ENCODE results near the gene CD46.

The CD46 gene

DNA sequence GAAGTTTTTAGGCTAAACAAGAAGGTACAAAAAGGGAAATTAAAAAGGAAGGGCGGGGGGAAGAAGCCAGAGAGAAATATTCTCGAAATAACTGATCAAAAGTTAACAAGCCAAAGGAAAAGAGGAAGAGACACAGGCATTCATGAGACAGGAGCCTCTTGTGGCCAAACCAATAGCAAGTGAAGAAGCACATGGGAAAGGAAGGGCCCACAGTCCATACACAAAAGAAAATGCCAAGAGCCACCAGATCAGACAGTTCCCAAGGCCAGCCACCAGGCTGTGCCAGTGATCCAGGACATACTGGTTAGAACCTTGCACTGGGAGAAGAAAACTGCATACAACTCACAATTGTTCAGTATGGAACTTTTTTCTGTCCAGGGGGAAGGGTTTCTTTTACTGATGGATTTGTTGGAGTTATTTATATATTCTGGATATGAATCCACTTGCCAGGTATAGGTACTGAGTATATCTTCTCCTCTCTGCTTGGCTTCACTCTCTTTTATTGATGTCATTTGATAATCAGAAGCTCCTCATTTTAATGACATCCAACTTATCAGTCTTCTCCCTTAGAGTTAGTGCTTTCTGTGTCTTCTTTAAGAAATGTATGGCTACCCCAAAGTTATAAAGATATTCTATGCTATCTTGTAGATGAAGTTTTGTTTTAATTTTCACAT is 76.8 kb downstream of the CD46 start:
- DNase-seq (ENCODE audit: low spot score): peak; percentile 81

DNA sequence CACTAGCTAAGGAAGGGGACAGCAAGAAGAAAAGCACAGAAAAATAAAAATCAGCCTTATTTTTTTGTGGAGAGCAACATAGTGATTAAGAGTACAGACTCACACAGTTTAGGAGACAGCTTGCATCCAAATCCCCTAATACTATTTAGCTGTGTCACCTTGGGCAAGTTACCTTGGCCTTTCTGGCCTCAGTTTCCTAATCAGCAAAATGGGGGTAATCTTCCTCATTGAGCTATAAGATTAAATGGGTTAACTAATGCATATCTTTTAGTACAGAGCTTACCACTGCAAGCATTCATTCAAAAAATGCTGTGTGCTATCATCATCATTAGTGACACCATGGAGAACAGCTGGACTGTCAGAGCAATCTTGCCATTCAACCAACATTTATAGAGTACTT is 77.7 kb downstream of the CD46 start:
- DNase-seq (ENCODE audit: low spot score): no peak

DNA sequence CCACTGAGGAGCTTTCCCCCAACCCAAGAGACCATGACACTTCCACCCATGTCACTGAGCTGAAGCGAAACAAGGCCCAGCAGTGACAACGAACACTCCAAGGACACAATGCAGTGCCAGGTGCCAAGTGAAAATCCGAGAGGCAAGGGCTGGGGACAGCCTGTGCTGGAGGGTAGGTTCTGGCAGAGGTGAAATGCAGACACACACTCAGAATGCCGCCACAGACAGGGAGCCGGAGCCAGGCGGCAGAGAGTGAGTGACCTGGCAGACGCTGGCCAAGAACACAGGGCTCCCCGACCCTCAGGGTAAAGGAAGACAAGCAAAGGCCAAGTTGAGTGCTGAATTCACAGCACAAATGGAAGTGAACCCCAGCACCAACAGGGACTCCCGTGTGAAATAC is 78.9 kb downstream of the CD46 start:
- DNase-seq (ENCODE audit: low spot score): no peak

DNA sequence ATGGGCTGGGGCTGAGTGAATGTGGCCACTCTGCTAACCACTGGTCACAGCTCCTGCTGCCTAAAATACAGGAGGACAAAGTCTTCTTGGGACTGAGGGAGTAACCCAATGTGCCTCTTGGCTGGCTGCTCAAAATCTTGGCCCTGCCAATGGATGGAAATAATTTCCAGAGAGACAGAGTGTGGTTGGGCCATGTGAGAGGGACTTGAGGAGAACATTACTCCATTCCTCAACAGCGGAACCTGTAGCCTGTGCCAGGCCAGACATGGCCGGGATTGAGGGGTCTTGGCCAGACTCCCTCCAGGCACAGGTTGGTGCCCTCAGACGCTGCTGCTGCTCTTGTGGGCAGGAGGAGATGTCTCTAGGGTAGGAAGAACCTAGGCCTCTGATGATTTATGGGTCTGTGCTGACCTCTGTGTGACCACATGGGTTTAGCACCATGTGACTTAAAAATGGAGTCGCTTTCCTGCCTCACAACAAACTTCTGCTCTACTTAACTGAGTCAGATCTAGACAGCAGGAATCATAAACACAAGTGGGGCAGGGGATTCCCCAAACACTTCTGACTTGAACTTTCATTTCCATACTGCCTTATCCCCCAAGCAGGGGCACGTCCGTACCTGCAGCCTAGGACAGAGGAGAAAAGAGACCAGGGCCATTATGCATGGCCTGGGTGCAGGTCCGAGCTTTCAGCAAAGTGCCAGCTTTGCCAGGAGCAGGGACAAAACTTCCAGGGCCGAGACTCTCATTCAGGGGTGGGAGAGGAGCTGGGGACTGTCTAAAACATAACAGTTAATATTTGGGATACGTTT is 79.9 kb downstream of the CD46 start:
- no peak for DNase-seq (ENCODE audit: low spot score)

DNA sequence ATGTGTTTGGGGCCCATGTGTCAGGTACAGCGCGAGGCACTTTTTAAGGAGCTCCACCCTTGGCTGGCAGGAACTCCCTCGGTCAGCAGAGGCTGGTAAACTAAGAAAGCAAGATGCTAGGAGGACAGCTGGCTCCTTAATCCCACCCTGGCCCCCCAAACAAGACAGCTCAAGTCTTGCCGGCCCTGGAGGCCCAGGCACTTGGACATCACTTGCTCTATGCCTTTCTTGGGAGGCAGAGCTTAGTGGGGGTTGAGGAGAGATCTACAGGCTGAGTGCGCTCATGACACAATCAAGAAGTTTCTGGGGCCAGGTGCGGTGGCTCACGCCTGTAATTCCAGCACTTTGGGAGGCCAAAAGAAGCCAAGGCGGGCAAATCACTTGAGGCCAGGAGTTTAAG is 80.9 kb downstream of the CD46 start:
- DNase-seq (ENCODE audit: low spot score): no peak

DNA sequence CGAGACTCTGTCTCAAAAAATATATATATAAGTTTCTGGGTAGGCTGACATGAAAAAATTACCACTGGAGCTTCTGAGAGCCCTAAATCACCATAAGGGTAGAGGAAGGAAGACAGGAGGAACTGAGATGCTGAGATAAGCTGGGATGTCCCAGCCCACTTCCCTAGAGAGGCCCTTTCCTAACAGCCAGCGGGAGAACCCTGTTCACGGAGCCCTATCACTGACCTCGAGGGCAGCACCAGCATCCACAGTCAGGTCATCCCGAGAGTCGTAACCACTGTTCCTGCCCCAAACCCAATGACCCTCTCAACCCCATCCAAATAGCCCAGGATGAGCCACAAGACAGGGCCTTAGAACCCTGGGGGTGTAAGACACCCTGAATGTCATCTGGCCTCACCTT is 81.5 kb downstream of the CD46 start:
- no peak for DNase-seq (ENCODE audit: low spot score)

DNA sequence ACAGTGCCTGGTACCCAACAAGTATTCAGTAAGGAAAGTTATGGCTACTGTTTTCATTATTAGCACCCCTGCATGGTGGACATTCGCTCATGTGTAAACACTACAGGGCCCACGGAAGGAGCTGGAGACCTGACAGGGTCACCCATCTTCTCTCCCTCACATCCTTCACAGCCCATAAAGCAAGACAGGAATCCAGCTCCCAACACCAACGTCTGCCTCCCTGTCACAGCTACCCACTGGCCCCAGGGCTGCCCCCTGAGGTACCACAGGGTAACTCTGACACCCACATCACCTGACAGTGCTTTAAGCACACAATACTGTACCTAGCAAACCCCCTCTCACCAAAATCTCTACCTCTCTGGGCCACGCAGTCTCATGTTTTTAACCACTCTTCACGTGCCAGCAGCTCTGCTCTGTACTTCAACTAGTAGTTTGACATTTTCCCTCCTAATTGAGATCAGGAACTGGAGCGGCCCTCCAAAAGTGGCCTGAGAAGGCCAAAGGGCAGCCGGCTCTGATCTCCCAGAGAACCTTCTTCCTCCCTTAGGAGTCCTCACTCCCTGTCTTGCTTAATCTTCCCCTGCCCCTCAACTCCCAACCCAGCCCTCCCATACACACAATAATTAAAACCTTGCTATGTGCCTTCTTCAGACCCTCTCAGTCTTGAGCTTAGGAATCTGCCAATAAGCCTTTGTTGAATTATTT is 82.3 kb downstream of the CD46 start:
- DNase-seq (ENCODE audit: low spot score): no peak

DNA sequence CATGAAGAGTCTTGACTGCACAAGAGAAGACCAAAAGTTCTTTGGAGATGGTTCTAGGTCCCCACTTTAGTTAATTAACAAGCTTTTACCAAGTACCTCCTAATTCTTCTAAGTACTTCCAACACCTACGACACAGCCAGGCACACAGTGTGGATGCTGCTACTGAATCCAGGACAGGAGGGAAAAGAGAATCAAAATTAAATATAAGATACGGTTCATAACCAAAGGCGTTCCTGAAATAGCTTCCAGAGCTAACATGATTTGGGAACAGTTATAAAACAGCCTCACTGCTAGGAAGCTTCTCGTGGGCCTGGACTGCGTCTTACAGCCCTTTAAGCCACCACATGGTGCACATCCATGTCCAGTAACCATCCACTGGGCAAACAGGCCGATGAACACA is 84.1 kb downstream of the CD46 start:
- no peak for DNase-seq (ENCODE audit: low spot score)

DNA sequence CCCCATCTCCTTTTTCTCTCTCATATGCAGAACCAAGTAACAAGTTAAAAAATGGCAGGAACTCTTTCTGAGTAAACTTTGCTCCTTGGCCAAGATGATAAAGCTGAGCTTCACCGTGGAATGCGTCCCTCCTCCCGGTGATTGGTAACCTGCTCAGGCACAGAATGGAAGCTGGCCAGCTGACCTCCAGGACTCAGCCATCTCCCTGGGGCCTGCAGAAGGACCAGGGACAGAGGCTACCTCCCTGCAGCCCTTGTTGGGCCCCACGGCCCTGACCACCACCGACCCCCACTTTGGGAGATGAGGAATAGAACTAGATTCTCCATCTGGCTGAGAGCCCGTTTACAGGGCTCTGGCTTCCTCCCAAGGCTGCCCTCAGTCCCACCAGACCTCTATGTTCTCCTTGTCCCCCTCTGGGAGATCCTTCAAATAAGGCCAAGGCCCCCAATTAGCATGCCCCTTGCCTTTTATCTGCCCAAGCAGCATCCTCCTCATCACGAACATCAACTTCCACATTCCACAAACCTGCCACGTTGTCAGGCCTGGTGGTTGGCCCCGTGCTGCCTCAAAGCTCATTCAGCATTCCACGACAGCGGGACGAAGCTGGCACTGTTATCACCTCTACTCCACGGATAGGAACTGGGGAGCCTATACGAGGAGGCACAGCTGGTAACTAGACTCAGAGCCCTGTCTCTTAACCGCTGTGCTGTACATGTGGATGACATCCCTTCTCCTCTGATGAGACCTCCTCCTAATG is 84.9 kb downstream of the CD46 start:
- DNase-seq (ENCODE audit: low spot score): no peak

DNA sequence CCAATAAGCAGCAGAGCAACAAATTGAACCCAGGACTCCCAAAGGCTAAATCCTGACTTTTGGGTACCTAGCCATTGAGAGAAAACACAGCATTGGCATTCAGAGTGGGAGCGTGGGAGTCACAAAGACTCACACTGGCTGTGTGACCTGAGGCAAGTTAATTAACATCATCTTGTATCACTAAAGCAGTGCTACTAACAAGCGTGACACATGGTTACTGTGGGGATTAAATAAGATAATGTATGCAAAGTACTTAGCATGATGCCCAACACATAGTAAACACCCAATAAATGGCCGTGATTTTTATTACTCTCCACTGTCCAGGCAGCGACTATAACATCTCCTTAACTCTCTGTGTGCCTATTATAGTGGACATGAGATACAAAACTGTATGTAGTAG is 85.8 kb downstream of the CD46 start:
- DNase-seq (ENCODE audit: low spot score): no peak

DNA sequence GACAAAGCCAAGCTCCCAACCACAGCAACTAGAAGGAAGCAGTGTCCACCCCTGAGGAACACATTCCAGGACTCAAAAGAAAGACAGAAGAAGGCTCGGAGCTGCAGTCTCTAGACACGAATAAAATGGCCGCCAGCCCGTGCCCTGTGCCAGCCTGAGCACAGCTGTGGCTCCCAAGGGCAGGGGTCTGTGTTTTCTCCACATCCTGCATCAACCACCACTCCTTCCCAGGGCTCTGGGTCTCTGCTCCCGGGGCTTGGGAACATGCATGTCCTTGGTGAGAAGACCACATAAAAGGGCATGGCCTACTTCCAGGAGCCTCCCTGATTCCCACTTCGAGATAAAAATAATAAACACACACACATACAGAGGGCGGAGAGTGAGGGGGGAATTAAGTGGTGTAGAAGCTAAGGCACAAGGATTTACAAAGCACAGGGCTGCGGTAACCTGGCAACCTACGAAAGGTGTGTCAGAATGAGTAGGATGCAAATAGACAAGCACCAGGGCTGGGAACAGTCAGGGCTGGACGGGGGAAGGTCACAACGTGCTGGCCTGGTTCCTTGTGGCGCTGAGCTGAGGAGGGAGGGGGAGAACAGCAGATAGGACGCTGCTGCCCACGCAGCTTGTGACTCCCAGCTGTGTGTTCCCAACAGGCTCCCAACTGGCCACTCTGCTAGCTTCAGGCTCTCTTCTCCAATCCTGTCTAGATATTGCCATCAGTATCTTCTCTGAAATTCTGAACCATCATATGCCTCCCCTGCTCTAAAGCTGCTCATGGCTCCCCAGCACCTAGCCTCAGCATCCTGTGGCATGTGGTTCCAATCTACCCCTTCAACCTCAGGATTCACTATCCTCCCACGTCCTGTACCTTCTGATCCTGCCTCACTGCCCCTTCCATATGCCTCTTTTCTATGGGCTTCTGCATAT is 86.6 kb downstream of the CD46 start:
- DNase-seq (ENCODE audit: low spot score): no peak

DNA sequence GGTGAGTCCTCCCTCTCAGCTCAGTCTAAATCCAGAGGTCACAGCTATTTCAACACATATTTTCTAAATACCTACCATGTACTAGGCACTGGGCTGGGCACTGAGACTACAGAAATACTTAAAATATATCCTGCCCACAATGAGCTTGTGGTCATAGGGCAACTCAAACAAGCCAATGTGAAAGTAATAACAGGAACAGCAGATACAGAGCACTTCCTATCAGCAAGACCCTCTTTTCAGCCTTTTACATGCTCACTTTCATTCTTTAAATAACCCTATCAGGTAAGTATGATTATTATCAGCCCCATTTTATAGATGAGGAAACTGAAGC is 87.2 kb downstream of the CD46 start:
- DNase-seq (ENCODE audit: low spot score): no peak

DNA sequence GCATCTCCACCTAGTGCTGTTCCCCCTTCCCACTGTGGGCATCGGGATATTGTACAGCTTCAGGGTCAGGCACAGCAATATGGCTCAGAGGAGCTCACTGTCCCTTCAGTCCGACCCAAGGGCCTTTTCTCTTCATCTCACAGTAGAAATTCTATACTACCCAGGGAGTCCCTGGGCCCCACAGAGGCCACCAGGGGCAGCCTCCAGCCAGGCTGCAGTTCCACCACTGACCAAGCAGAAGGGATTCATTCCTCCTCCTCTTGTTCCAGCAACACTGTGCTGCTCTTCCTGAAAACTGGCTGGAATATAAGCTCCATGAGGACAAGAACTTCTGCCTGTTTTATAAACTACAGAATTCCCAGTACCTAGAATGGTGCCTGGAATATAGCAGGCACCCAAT is 88.5 kb downstream of the CD46 start:
- DNase-seq (ENCODE audit: low spot score): no peak

DNA sequence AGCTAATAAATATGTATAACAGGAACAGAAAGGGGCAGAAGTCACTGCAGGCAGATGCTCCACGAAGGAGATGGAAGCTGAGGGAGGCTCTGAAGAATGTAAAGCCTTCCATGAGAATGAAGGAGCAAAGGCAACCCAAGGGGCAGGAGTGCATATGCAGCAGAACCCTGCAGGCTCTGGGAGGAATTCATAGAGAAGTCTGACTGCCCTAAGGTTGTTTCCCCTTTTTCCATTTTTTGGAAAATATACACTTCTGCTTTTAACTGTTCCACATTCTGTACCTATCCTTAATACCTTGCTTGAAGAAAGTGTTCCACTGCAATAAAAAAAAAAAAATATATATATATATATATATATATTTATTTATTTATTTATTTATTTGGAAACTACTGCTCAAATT is 89.4 kb downstream of the CD46 start:
- no peak for DNase-seq (ENCODE audit: low spot score)

DNA sequence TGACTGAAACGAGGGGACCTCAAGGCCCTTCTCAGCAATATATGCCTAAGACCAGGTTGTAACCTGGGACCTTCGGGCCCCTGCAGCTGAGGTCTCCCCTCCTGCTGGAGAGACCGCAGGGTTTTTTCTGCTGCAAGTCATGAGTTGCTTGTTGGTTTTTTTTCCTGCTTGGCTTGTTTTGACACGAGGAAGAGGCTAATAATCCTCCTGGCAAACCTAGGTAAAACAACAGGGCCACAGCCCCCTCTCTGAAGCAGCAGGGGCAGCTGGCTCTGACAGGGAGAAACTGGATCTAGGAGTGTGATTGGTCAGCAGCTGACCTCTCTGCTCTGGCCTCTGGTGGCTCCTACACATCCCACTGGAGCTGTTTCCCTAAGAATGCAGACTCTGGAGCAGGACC is 90.0 kb downstream of the CD46 start:
- no peak for DNase-seq (ENCODE audit: low spot score)

DNA sequence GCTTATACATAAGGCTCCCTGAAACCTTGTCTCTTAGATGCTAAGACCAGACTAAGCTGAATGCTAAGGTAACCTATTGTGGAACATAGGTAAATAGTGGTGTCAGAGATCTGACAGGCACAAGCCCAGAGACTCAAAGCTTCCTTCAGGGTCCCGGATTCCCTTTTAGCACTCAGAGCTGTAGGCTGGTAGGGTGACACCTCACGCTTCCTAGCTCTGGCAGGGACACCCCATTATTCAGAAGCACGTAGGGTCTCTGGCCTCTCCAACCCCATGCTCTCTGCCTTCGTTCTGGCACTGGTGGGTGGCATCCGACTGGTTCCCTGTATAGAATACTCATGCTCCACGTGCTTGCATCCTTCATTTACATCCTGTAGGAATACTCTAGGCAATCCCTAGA is 90.7 kb downstream of the CD46 start:
- no peak for DNase-seq (ENCODE audit: low spot score)

DNA sequence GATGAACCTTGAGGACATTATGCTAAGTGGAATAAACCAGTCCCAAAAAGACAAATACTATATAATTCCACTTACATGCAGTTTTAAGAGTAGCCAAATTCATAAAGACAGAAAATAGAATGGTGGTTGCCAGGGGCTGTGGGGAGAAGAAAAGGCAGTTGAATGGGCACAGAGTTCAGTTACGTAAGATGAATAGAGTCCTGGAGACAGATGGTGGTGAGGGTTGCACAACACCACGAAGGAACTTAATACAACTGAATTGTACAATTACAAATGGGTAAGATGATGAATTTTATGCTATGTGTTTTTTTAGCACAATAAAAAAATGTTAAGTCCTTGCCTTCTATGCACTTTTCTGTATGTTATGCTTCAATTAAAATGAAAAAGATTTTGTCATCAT is 92.5 kb downstream of the CD46 start:
- DNase-seq (ENCODE audit: low spot score): no peak

All from LoVo (cell line).